Astrocyte (in vitro differentiated cells and primary cell): ENCODE data around the gene RGS17. TPM values are rescaled to one million over a fixed set of nuclear protein-coding genes. Genes with fewer than 3 reads are reported as not detected.

Experiments used
- DNase-seq: peaks from one replicate; pipeline ENCODE4 v3.0.0-alpha.2; 2010; ENCODE audit warnings: low read depth
- FAIRE-seq: peaks from 2 replicates; lab custom pipeline; 2011; peaks lifted over from hg19 to GRCh38; lab: Jason Lieb, UNC
- H2AFZ ChIP-seq: 2 replicates; pipeline ENCODE4 v1.6.0; 2012; ENCODE audit warnings: low read depth, low read length, inconsistent platforms
- H3K27ac ChIP-seq: 2 replicates; pipeline ENCODE4 v1.5.1; 2011; ENCODE audit warnings: low read depth, low read length, inconsistent platforms
- H3K27me3 ChIP-seq: 2 replicates; pipeline ENCODE4 v1.6.0; 2011; ENCODE audit warnings: low read length, inconsistent platforms; ENCODE audit not compliant: insufficient read depth
- H3K36me3 ChIP-seq: 2 replicates; pipeline ENCODE4 v1.5.1; 2011; ENCODE audit warnings: low read length, inconsistent platforms; ENCODE audit not compliant: insufficient read depth
- H3K4me1 ChIP-seq: 2 replicates; pipeline ENCODE4 v1.5.1; 2011; ENCODE audit warnings: low read length, inconsistent platforms; ENCODE audit not compliant: insufficient read depth
- H3K4me2 ChIP-seq: 2 replicates; pipeline ENCODE4 v1.6.0; 2012; ENCODE audit warnings: low read length, inconsistent platforms
- H3K4me3 ChIP-seq: 2 replicates; pipeline ENCODE4 v1.5.1; 2011; ENCODE audit warnings: low read depth, mild to moderate bottlenecking, low read length, inconsistent platforms; ENCODE audit not compliant: insufficient read depth
- H3K79me2 ChIP-seq: 2 replicates; pipeline ENCODE4 v1.6.0; 2012; ENCODE audit warnings: mild to moderate bottlenecking, low read length, inconsistent platforms; ENCODE audit not compliant: insufficient read depth
- H3K9ac ChIP-seq: 2 replicates; pipeline ENCODE4 v1.6.0; 2012; ENCODE audit warnings: mild to moderate bottlenecking, low read length, inconsistent platforms
- H3K9me3 ChIP-seq: 2 replicates; pipeline ENCODE4 v1.5.1; 2012; ENCODE audit warnings: low read depth, mild to moderate bottlenecking, low read length, inconsistent platforms; ENCODE audit not compliant: insufficient read depth
- H4K20me1 ChIP-seq: 2 replicates; pipeline ENCODE4 v1.6.0; 2012; ENCODE audit warnings: low read length, inconsistent platforms; ENCODE audit not compliant: insufficient read depth
- H3K27ac Mint-ChIP-seq: one replicate; pipeline ENCODE4 v1.8.0; 2021; ENCODE audit warnings: mild to moderate bottlenecking, mixed read lengths; ENCODE audit not compliant: unreplicated experiment
- H3K27me3 Mint-ChIP-seq: one replicate; pipeline ENCODE4 v1.8.0; 2021; ENCODE audit warnings: low read depth, mixed read lengths; ENCODE audit not compliant: unreplicated experiment
- H3K36me3 Mint-ChIP-seq: one replicate; pipeline ENCODE4 v1.8.0; 2021; ENCODE audit warnings: low read depth, mixed read lengths; ENCODE audit not compliant: unreplicated experiment
- H3K4me1 Mint-ChIP-seq: one replicate; pipeline ENCODE4 v1.8.0; 2021; ENCODE audit warnings: low read depth, mixed read lengths; ENCODE audit not compliant: unreplicated experiment
- H3K4me3 Mint-ChIP-seq: one replicate; pipeline ENCODE4 v1.8.0; 2021; ENCODE audit warnings: mild to moderate bottlenecking, moderate library complexity, mixed read lengths; ENCODE audit not compliant: unreplicated experiment
- H3K9me3 Mint-ChIP-seq: one replicate; pipeline ENCODE4 v1.8.0; 2021; ENCODE audit warnings: mild to moderate bottlenecking, mixed read lengths; ENCODE audit not compliant: unreplicated experiment
- EZH2 ChIP-seq: IDR thresholded peaks from 2 replicates; pipeline ENCODE4 v1.6.1; 2012; ENCODE audit warnings: mild to moderate bottlenecking, low read length, inconsistent platforms; ENCODE audit not compliant: insufficient read depth
- total RNA-seq: library from RNA; stranded (reverse); gene quantifications from 2 replicates; pipeline ENCODE4 v1.2.1, GENCODE V29; 2021
- TF ChIP-seq, protein P1 (sequence below): IDR thresholded peaks from 2 replicates; pipeline ENCODE4 v1.5.1; 2011; ENCODE audit warnings: low read depth, mild to moderate bottlenecking, inconsistent platforms, low read length, moderate library complexity; ENCODE audit not compliant: insufficient read depth

RGS17 gene
- total RNA-seq, 1 donor from 2014 or later, result 3.4 TPM

DNA sequence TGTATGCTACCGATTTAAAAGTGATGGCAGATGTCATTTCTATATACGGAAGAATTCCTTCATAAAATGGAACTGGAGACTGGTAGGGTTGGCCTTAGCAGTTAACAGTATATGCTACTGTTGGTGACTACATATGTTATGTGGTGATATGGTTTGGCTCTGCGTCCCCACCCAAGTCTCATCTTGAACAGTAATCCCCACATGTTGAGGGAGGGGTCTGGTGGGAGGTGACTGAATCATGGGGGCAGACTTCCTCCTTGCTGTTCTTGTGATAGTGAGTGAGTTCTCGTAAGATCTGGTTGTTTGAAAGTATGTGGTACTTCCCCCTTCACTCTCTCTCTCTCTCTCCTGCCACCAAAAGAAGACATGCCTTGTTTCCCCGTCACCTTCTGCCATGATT, 29.6 kb downstream of the RGS17 start:
- H3K4me1 ChIP-seq, result no peaks in the 10 kb centered on the region
- H3K9me3 Mint-ChIP-seq, result no peaks in the 10 kb centered on the region
- no peaks in the 10 kb centered on the region for H3K27me3 Mint-ChIP-seq
- TF ChIP-seq, protein P1, sequence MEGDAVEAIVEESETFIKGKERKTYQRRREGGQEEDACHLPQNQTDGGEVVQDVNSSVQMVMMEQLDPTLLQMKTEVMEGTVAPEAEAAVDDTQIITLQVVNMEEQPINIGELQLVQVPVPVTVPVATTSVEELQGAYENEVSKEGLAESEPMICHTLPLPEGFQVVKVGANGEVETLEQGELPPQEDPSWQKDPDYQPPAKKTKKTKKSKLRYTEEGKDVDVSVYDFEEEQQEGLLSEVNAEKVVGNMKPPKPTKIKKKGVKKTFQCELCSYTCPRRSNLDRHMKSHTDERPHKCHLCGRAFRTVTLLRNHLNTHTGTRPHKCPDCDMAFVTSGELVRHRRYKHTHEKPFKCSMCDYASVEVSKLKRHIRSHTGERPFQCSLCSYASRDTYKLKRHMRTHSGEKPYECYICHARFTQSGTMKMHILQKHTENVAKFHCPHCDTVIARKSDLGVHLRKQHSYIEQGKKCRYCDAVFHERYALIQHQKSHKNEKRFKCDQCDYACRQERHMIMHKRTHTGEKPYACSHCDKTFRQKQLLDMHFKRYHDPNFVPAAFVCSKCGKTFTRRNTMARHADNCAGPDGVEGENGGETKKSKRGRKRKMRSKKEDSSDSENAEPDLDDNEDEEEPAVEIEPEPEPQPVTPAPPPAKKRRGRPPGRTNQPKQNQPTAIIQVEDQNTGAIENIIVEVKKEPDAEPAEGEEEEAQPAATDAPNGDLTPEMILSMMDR, result no peak
- no peak for TF ChIP-seq EZH2
- H3K9ac ChIP-seq, result no peak overlapping the region
- peaks cover 12% of the 10 kb centered on the region for H3K4me1 Mint-ChIP-seq
- DNase-seq, result no peak
- no peak overlapping the region for H3K4me3 ChIP-seq
- H4K20me1 ChIP-seq, result no peaks in the 10 kb centered on the region
- FAIRE-seq, result no peak
- H3K27ac ChIP-seq, result no peak overlapping the region
- no peak overlapping the region for H3K27ac Mint-ChIP-seq
- no peaks in the 10 kb centered on the region for H3K36me3 Mint-ChIP-seq
- no peak overlapping the region for H3K4me2 ChIP-seq
- H2AFZ ChIP-seq, result no peak overlapping the region
- no peaks in the 10 kb centered on the region for H3K27me3 ChIP-seq
- H3K79me2 ChIP-seq, result no peaks in the 10 kb centered on the region
- H3K36me3 ChIP-seq, result no peaks in the 10 kb centered on the region
- H3K4me3 Mint-ChIP-seq, result no peak overlapping the region
- H3K9me3 ChIP-seq, result no peaks in the 10 kb centered on the region

DNA sequence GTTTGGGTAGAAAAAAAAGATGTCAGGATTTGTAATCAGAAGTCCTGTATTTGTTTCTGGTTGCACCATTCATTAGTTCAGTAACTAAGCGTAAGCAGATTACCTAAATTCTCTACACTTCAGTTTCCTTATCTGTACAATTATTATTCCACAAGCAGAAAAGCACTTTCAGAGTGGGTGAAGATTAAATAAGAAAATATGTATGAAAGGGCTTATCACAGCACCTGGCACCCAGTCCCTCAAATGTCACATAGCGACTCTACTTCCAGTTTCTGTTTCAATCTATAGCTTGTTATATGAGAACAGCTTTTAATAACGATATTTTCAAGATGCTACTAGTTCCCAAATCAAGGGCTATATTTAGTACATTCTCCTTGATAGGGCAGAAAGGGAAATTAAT, 31.4 kb downstream of the RGS17 start:
- FAIRE-seq (no peak), DNase-seq (no peak)
- Mint-ChIP-seq H3K9me3 (no peaks in the 10 kb centered on the region), H3K36me3 (no peaks in the 10 kb centered on the region), H3K27ac (no peak overlapping the region), H3K4me1 (peaks cover 10% of the 10 kb centered on the region), H3K27me3 (no peaks in the 10 kb centered on the region), H3K4me3 (no peak overlapping the region)
- H3K4me3 ChIP-seq, result no peak overlapping the region
- H3K79me2 ChIP-seq, result no peaks in the 10 kb centered on the region
- no peaks in the 10 kb centered on the region for H3K27me3 ChIP-seq
- H3K9ac ChIP-seq, result no peak overlapping the region
- H3K36me3 ChIP-seq, result no peaks in the 10 kb centered on the region
- no peaks in the 10 kb centered on the region for H3K9me3 ChIP-seq
- no peaks in the 10 kb centered on the region for H4K20me1 ChIP-seq
- no peak overlapping the region for H3K4me2 ChIP-seq
- TF ChIP-seq, protein P1, result no peak
- TF ChIP-seq EZH2, result no peak
- no peaks in the 10 kb centered on the region for H3K4me1 ChIP-seq
- H2AFZ ChIP-seq, result no peak overlapping the region
- no peak overlapping the region for H3K27ac ChIP-seq

DNA sequence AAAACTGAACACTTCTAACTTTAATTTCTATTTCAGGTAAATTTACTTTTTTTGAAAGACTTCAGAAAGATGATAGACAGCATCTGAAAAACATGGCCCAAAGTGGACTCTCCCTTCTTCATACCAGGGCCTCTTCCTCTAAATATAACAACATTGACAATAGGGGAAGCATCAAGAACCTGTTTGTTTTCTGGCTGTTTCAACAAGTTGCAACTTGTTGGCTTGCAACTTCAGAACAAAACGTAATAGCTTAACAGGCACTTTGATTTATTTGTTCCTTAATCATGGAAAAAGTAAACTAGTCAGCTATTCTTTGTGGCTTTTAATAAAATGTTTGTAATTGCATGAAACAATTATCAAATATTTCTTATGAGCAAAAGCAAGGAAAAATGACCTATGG, 34.3 kb downstream of the RGS17 start:
- DNase-seq (no peak), FAIRE-seq (no peak)
- no peaks in the 10 kb centered on the region for H4K20me1 ChIP-seq
- Mint-ChIP-seq H3K4me1 (peaks cover 19% of the 10 kb centered on the region), H3K27me3 (no peaks in the 10 kb centered on the region), H3K27ac (no peak overlapping the region), H3K36me3 (no peaks in the 10 kb centered on the region), H3K4me3 (no peak overlapping the region), H3K9me3 (no peaks in the 10 kb centered on the region)
- H3K4me2 ChIP-seq, result no peak overlapping the region
- H2AFZ ChIP-seq, result no peak overlapping the region
- peaks cover 14% of the 10 kb centered on the region for H3K4me1 ChIP-seq
- H3K9ac ChIP-seq, result no peak overlapping the region
- no peak for TF ChIP-seq EZH2
- TF ChIP-seq, protein P1, result no peak
- H3K27me3 ChIP-seq, result no peaks in the 10 kb centered on the region
- H3K27ac ChIP-seq, result no peak overlapping the region
- no peaks in the 10 kb centered on the region for H3K36me3 ChIP-seq
- H3K9me3 ChIP-seq, result no peaks in the 10 kb centered on the region
- H3K4me3 ChIP-seq, result no peak overlapping the region
- no peaks in the 10 kb centered on the region for H3K79me2 ChIP-seq
